GM21423 (cell line): ENCODE results near the gene TLCD3A.
A peak's percentile ranks its signal among the peaks of the same experiment; 100 is the strongest.
"Not testable (repeated sequence)": the region's sequence is repeated elsewhere in the genome, so short reads cannot be mapped to it uniquely, and the experiment has no call there.

Experiments
- ATAC-seq: cut with Tn5 transposase; IDR thresholded peaks from one replicate; pipeline ENCODE4 v1.9.1; 2021; ENCODE audit warnings: mild to moderate bottlenecking, moderate library complexity; ENCODE audit not compliant: unreplicated experiment

The TLCD3A gene

DNA sequence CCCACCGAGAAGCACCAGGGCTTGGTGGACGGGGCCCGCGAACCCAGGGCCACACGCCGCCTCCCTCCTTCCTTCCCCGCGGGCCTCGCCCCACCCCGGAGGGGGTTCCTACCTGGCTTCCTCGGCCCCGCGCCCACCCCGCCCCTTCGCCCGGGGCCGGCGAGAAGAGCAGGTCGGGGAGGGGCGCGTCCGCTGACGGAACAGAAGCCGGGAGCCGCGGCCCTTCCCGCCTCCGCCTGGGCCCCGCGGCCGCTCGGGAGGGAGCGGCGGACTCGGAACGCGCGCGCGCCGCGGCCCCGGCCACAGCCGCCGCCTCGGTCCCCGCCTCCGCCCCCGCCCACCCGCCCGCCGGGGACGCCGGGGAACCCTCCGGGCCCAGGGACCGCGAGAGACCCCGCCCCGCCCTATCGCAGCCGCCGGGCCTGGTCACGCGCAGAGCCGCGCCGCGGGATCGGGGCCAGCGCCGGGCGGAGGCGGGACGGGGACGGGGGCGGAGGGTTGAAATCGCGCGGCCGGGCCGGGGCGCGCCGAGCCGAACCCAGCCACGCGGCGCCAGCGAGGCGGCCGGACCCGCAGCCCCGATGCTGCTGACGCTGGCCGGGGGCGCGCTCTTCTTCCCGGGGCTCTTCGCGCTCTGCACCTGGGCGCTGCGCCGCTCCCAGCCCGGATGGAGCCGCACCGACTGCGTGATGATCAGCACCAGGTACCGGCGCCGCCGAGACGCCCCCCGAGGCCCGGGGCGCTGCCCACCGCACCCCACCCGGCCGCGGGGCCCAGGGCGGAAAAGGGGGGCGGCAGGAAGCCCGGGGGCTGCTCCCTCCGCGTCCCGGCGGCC lies at the start of gene TLCD3A:
Gene TLCD3A (plus strand): TSS at position 530 of the 835 bp plus-strand sequence. CDS start 52 bp downstream, at position 582.
- peak; percentile 61 for ATAC-seq

DNA sequence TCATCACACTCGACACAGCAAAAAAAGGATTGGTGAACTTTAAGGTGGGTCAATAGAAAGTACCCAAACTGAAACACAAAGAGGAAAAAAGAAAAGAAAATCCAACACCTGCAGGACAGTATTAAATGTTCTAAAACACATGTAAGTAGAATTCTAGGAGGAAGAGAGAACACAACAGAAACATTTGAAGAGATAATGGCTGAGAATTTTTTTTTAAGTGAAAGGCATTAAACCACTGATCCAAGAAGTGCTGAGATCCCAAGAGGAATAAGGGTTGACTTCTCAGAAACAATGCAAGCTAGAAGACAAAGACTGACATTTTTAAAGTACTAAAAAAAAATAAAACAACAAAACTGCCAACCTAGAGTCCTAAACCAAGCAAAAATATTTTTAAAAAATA lies 49.4 kb upstream of the TLCD3A start:
- no peak for ATAC-seq

DNA sequence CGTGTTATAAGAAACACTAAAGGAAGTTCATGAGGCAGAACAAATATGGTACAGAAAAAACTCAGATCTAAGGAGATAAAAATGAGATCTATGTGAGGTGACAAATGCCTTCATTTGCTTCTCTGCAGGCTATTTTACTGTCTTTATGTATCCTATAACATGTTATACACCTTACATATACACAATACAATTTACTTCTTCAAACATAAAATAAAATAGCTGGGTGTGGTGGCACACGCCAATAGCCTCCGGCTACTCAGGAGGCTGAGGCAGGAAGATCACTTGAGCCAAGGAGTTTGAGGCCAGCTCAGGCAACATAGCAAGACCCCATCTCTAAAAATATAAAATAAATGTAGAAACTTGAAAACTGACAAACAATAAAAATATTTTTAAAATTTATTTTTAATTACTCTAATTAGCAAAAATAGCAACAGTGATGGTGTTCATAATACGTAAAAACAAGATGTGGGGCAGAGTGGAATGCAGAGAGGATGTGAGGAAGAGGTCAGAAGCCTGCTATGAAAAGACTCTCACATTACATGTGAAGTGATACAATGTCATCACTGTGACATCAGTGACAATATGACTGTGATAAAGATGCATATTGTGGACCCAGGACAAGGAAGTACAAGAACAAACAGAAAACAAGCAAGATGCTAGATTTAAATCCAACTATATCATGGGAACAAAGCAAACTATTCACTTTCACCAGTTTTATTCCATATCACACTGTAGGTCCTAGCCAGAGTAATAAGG lies 48.7 kb upstream of the TLCD3A start:
- ATAC-seq, result no peak

DNA sequence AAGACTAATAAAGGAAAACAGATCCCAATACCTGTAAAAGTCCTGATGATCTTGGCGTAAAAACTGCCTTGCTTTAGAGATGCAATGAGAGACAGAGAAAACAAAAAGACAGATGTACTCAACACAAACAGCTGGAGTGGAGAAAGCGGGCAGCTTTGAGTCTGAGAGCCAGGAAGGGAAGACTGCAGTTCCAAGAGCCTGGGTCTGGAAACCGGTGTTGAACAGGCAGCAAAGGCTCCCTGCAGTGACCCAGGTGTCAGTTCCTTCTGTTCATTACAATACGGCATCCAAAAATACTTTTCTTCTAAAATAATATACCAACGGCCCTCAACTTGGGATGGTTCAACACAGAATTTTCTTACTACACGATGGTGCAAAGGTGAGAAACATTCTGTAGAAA lies 47.4 kb upstream of the TLCD3A start:
- no peak for ATAC-seq

DNA sequence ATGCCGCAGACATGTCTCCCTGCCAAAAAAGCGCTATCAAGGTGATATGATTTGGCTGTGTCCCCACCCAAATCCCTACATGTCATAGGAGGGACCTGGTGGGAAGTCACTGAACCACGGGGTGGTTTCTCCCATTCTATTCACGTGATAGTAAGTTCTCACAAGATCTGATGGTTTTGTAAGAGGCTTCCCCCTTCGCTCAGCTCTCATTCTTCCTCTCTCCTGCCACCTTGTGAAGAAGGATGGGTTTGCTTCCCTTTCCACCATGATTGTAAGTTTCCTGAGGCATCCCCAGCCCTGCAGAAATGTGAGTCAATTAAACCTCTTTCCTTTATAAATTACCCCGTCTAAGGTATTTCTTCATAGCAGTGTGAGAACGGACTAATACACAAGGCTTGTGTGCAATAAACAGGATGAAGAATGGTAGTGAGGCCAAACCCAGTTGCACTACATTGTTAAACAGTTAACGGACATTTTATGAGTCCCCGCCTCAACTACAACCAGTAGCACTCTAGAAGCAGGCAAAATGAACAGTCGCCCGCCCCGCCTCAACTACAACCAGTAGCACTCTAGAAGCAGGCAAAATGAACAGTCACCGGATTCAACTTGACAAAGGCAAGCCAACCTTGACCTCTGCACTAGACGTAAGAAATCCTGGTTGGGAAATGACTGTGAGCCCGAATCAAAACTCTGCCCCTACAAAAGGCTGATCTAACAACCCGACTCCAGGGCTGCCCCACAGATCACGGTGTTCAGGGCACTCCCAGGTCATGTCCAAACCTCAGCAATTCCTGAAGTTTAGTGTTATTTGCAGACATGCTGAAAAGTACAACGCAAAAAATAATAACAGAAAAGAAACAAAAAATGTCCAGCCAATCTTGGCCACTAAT lies 44.1 kb upstream of the TLCD3A start:
- no peak for ATAC-seq

DNA sequence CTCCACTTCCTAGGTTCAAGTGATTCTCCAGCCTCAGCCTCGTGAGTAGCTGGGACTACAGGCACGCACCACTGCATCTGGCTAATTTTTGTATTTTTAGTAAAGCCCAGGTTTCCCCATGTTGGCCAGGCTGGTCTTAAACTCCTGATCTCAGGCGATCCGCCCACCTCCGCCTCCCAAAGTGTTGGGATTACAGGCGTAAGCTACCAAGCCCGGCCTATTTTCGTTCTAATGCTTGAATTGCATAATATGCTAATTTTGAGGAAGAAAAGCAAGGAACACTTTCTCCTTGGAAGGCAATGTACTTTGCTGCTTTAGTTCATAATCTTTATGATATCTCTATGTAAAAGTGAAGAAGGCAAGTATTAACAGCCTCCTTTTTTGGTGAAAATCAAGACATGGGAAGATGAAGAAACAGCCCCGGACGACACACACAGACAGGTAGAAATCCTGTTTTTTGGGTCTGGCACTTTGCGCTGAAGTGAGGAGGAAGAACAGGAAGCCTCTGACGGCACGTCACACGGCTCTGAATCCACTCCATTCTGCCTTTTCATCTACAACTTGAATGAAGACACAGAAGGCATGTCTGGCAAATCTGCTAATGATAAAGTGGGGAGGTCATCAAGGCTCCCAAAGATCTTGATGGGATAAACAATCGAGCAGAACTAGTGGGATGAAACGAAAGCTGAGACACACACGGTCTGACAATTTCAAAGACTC lies 42.7 kb upstream of the TLCD3A start:
- ATAC-seq, result no peak

DNA sequence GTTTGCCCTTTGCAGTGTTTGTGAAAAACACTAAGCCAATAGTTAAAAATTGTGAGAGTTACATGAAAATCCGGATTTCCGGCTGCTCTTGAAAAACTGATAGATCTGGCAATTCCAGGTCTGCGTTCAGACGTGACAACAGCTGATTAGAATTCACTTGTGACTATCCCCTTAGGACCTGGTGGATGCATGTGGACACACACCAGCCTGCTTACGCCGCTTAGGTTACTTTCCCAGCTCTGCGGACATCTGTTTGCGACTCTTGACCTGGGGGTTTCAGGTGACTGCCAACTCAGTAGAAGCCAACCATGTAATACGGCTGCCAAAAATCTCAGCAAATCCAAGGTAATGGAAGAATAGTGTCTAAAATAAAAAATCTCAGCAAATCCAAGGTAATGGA lies 42.0 kb upstream of the TLCD3A start:
- no peak for ATAC-seq

DNA sequence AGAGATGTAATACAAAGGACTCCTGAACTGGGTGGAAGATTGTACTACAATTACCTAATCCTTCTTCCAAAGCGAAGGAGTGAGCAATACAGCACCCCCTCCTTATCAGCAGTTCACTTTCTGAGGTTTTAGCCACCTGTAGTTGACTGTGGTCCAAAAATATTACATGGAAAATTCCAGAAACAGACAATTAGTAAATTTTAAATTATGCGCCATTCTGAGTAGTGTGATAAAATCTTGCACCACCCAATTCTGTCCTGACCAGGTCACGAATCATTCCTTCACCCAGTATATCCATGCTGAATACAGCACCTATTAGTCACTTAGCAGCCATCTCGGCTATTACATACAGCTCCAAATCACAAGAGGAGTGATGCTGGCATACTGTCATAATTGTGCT lies 41.0 kb upstream of the TLCD3A start:
- ATAC-seq, result no peak

DNA sequence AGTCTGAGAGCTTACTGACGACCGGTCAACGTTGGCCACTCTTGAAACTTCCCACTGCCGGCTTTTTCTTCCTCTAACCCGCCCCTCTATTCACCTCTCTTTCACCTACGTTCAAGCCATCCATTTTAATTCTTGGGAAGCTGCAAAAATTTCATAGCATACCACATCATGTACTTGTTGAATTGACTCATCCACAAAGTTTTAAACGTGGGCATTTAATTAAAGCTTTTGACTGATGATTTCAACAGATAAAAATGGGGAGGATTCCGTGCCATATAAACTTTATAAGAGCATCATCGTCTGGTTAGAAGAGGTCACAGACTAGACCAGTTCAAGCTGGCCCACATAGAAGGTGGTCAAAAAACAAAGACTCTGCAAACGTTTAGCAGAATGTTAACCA lies 40.3 kb upstream of the TLCD3A start:
- no peak for ATAC-seq

DNA sequence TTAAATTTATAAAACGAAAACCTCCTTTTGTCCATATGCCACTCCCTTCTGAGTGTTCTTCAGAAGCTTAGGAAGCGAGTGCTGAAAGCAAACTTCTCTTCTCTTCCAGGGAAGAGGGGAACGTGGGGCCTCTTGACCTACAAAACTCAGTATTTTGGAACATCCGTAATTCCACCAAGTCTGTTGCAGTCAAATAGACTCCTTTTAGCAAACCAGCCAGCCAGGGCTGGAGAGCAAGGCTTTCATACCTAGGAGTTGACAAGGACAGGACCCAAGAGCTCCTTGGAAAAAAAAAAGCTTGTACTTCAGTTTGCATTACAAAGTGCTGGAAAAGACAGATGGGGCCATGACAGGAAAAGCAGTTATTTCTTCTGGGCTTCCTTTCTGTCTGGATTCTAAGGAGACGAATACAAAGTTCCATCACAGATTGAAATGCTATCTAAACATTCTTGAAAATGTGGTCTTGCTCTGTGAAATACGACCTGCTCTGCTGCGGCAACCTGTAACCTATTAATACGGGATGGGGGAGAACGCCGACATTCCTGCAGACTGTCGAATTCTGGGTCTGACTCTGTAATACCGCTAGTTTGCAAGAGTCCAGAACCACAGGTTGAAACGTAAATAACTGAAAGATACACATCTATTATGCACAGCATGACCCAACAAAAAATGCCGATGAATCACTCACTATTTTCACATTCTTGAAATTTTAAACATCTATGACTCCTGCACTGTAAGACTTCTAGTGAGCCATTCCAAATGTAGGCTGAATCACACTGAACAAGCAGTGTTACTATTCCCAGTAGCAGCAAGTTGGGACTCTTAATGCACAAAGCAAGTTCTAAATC lies 38.4 kb upstream of the TLCD3A start:
- no peak for ATAC-seq

DNA sequence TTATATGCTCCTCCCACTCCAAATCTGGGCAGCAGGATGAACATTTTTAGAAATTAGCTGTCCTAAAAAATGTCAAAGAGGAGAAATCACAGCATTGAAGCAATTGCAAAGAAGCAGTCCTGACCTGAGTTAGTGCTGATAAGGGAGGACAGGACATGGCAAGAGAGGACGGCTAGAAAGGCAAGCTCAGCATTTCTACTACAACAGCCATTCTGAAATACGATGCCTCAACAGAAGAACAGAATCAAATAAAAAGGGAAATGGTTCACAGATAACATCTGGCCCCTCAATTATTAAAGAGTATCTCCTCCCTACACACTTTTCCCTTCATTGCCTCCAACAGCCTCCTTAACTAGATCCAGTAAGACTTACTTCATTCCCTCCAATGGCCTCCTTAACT lies 36.0 kb upstream of the TLCD3A start:
- no peak for ATAC-seq

DNA sequence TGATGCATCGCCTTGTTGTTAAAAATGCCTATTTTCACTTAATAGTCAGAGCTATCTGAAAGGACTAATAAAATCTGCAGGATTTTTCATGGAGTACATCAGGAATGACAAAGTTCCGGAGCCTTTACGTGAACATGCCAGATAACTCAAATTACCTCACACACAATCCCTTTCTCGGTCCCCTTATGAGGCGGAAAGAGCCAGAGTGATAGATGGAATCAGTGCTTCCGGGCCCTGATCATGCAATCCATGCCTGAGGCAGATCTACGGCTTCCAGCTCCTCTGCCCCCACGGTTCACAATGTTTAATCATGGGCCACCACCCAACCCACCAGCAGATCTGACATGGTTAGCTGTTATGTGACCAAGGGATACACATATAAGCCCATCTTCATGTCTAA lies 34.7 kb upstream of the TLCD3A start:
- no peak for ATAC-seq

DNA sequence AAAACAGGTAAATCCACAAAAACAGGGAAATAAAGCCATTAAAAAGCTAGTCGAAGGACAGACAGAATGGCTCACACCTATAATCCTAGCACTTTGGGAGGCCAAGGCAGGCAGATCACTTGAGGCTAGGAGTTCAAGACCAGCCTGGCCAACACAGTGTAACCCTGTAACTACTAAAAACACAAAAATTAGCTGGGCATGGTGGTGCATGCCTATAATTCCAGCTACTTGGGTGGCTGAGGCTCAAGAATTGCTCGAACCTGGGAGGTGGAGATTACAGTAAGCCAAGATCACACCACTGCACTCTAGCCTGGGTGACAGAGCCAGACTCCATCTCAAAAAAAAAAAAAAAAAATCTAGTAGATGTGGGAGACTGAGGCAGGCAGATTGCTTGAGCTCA lies 34.3 kb upstream of the TLCD3A start:
- ATAC-seq, result not testable (repeated sequence)

DNA sequence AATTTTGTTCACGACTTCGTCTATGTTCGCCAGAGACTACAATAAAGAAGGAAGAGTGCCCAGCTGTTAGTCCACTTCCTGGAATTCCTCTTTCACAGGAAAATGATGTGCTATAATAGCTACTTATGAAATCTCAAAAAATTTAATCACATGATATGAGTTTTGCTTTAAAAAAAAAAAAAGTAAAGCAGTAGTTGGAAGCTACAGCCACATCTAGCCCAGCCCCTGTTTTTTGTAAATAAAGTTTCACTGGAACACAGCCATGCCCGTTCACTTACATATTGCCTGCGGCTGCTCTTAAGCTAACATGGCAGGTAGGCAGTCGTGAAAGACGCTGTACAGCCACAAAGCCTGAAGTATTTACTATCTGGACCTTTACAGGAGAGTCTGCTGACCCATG lies 33.1 kb upstream of the TLCD3A start:
- ATAC-seq, result no peak

DNA sequence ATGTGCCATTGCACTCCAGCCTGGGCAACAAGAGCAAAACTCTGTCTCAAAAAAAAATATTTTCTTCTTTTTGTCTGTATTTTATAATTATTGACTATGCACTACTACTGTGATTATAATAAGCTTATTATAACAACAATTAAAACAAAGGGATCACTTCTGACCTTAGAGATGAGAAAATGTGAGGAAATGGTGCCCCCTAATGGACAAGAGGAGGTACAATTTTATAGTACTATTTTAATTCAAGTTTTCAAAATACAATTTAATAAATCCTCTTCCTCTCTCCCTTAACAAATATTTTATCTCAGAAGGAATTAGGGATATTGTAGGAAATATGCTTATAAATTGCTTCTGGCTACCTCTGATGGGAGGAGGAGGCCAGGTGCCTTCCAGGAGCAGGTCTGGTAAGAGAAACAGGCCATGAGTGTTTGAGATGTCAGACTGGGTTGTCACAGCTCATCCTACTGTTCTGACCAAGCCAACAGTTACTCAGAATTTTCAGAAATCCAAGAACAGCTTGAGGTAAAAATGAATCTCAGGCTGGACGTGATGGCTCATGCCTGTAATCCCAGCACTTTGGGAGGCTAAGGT lies 31.8 kb upstream of the TLCD3A start:
- no peak for ATAC-seq

DNA sequence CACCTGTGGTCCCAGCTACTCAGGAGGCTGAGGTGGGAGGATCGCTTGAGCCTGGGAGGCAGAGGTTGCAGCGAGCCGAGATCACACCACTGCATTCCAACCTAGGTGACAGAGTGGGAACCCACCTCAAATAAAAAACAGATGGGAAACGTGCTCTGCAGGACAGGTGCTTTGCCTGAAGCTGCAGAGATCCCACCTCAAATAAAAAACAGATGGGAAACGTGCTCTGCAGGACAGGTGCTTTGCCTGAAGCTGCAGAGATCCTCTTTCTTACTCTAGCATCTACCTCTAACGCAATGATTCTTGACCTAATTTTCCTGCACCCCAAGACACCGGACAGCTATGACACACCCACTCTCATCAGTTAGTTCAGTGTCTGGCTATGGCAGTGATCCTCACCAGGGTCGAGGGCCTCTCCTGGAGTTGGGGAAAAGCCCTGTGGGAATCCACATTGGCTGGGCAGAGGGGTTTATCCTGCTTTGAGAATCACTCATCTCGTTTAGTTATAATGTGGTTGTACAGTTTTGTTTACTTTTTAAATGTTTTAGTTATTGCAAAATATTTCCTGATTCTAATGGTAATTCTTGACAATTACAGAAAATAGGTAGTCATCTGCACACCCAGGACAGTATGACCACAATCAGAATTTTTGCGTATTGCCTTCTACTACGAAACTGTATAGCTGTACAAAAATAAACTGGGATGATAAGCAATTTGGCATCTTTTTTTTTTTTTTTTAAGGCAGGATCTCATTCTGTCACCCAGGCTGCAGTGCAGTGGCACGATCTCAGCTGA lies 29.1 kb upstream of the TLCD3A start:
- no peak for ATAC-seq

DNA sequence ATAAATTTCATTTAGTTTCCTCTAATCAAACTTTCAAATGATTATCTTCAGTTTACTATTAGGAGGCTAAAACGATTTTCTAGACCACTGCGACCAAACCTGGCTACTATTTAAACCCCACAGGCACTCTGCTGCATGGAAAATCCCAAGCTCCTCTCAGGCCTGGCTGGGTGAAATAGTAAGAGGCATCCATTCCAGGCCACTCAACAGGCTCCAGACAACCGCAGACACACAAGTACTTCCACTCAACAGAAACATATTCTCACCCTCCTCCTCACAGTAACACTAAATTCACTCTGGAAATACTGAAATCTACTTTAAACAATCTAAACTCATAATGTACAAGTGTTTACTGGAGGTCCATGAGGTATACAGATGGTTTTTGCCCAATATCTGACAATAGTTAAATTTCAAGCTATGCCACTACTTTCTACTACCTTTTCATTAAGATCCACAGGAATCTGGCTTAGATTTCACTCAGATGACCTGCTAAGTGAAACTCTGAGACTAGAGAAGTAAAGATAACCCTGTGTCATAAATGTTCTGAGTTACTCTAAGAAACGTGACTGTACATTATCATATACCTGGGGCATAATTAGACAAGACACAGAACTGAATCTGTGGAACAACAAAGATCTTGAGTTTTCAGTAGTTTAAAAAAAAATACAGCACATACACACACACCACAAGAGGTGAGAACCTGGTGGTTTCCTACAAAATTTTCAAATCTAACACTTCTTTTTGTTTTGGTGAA lies 28.1 kb upstream of the TLCD3A start:
- ATAC-seq, result no peak

DNA sequence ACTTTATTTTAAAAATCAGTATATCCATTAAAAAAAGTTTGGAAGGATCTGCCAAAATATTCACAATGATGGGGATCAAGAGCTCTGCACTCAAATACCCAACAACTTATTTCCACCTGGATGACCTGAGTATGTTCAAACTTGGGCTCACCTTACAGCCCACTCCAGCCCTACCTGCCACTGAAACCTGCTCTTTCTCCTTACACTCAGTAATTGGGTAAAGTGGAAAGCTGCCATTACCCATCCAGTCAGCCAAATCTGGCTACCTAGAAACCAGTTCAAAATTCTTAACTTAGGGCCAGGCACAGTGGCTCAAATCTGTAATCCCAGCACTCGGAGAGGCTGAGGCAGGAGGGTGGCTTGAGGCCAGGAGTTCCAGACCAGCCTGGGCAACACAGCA lies 27.4 kb upstream of the TLCD3A start:
- ATAC-seq, result no peak
